ENCODE measurements around the gene SARDH.

The SARDH gene

DNA sequence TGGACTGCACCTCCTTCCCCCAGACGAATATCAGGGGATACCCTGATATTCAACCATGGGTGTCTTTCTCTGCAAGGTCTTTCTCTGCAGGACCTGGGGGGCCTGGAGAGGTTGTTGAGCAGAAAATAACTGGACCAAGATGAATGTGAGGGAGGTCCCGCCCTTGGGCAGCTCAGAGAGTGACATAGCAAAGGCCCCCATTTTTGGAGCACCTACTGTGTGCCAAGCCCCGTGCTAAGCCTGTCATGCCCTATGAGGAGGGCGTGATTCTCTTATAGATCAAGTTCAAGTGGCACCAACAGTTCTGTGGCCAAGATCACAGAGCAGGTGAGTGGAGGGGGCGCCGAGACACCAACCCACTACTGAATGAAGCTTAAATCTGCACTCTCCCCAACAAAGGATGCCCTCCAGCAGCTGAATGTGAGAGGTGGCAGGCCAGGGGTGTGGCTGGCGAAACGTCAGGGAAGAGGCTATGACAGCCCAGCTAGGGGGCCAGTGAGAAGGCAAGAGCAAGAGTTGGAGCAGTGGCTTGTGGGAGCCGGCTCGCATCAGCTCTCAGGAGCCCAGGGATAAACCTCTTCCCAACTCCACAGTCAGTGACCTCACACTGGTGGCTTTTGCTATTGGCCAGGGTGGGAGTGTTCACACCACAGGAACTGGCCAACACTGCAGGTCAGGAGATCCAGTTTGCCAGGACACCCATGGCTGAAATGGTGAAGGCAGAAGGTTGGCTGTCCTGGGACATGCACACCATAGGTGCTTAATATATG, 5.3 kb downstream of the SARDH start:
- no peak for DNase-seq

DNA sequence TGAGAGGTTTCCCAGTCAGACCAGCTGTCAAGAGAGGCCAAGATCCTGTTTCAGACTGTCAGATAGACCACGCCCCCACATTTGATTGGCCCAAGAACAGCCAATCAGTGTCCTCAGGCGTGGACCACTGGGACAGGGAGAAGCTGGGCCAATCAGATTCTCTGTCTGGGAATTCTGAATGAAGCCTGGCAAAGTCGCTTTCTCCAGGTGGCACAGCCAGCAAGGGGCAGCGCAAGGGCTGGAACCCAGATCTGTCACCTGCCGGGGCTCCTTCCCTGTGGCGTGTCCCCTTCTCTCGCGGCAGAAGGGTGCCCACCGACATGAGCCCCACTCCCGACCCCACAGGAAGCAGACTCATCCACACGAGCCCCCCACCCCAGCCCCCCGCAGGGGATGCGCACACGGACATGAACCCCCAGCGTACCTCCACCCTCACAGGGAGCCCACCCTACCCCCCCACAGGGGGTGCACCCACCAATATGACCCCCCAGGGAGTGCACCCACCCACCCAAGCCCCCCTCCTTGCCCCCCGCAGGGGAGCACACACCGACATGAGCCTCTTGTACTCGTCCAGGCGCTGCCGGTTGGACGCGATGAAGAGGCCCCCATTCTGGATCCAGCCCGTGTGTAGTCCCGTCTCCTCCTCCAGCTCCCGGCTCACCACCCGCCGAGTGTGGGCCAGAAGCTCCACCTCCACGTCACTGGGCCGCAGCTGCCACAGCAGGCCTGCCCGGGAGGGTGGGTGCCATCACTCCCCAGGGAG, 6.1 kb downstream of the SARDH start:
- peak; percentile 94 for DNase-seq

DNA sequence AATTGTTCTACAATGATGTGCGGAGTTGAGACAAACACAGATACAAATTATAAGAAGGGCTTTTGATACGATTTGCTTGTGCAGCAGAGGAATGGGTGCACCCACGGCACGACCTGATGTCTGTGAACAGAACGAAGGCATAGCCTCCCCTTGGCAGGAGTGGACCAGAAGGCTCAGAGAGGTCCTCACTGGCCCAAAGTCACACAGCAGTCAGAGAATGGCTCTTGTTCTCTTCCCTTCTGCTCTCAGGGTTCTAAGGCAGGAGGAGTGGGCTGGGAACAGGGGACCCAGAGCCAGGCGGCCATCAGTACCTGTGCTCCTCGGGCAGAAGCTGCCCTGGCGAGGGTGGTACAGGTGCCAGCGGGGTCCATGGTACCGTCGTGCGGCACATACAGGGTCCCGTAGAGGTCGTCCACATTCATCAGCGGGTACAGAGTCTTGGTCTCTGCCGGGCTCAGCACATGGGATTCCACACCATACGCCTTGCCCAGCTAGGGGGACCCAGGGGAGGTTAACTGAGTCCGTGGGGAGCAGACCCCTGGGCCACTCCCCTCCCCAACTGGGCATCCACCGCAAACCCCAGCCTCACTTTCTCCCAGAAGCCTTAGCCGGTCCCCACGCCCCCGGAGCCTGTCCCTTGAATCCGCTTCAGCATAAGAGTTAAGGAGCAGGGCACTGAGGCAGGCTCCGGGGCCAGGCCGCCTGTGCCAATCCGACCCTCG, 7.0 kb downstream of the SARDH start:
- no peak for DNase-seq

DNA sequence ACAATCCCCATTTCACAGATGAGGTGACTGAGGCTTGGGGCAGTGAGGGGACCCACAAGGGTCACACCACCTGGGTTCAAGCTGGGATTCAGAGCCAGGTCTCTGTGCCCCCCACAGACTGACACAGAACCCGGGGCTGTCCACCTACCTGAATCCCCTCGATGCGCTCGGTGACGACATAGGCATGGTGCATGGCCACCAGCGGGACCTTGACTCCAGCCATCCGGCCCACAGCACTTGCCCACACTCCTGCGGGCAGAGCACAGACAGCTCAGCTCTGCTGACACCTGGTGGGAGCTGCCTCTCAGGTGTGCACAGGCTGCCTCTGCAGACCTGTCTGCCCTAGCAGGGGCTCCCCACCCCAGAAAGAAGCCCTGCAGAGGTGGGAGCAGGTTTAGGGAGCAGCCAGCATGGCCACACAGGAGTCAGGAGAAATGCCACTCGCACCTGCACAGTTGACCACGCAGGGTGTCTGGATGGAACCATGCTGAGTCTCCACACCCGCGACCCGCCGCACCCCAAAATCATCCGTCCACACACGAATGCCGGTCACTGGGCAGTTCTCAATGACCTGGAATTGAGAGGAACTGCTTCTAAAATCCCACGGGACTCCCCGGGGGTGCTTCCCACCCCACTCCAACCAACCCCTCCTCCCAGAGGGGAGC, 8.4 kb downstream of the SARDH start:
- no peak for DNase-seq

DNA sequence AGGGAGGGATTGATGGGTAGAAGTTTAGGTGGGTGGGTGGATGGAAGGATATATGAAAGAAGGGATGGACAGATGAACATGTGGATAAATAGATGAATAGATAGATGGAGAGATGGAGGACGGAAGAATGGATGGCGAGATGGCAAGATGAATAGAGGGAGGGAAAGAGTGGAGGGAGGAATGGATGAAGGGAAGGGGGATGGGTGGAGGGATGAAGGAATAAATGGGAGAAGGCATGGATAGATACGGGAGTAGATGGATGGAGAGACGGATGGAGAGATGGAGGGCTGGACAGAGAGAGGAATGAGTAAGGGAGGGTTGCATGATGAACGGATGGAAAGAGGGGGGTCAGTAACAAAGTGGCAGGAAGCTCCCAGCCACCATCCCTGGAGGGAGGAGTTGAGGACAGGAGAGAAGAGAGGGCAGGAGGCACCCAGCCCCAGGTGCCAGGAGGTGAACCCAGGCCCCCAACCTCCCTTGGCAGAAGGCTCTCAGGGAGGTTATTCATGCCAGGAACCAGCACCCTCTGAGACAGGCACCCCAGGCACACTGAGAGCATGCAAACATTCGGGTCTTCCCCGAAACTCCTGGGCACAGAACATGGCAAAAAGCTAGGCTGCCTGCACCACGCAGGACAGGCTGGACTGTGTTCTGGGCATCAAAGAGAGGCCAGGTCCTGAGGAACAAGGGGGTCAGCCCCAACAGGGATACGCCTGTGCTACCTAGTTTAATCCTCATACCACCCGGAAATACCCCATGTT, 9.1 kb downstream of the SARDH start:
- DNase-seq, result no peak

DNA sequence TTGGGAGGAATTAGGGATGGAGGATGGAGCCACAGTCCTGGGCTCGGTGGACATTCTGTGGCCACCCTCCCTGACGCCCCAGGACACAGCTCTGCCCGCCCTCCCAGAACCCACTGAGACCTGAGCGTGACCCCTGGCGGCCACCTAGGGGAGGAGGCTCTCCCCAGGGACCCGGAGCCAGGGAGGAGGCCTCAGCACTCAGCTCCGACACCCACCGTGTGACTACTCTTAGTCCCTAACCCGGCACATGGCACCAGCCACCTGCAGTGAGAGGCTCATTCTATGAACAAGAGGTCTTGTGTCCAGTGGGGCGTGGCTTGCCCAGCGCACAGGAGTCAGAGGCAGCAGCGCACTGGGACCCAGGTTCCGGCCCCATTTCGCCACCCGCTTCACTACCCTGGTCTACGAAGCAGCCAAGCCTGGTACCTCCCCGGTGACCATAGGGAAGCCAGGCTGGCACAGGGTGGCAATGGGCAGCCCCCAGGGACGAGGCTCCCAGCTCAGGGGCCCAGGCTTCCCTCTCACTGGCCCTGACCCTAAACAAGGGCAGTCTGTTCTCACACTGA, 10.2 kb downstream of the SARDH start:
- no peak for DNase-seq

DNA sequence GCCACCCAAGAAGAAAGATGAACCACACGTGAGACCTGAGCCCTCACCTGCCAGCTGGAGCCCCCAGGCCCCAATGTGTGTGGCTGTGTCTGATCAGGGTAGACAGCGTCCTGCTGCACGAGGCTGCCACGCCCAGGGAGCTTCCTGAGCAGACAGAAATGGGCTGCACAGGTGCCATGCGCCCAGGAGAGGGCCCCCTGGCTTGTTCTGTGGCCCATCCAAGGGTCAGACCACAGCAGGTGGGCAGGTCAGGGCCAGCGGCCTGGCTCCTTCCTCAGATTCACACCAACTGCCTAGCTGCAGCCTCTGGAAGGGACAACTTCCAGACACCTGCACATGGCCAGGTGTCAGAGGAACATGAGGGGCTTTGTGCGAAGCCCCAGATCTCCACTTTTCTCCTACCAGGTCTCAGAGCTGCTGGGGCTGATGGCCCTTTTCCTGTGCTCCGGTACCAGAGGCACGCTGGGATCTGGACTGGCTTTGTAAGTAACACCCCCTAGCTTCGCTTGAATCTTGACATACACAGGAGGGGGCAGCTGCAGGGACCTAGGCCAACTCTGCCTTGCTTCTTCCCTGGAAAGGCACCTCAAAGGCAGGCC, 10.8 kb downstream of the SARDH start:
- no peak for DNase-seq

DNA sequence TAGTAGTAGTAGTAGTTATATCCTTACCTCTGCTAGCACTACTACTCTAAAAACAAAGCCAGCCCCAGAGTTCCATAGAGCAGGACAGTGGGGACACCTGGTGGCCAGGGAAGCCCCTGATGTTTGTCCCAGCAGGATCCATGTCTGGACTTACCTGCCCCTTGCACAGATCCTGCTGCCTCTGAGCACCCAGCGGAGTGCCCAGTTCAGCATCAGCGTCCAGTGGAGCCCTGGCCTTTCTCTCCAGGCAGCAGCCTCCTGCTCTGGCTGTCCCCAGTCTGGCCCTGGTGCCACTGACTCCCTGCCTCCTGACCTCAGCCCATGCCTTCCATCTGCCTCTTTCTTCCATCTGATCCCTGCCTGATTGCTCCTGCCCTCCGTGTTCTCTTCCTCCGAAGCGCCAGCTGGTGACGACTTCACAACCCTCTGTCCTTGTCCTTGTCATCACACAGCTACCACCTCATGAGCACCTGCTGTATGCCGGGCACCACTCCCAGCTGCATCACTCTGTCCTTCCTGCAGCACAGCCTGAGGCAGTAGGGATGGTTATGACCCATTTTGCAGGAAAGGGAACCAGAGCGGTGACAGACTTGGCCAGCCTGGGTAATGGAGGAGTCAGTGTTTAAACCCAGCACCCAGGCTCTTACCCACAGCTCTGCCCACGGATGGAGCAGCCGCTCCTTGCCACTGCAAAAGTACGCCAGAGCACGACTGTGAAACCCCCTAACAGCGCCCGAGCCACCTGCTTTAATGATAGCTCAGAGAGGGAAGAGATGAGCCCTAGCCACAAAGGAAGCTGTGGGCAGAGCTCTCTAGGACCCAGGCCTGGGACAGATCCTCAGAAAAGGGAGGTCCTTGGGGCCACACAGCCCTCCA, 11.5 kb downstream of the SARDH start:
- peak; percentile 69 for DNase-seq

DNA sequence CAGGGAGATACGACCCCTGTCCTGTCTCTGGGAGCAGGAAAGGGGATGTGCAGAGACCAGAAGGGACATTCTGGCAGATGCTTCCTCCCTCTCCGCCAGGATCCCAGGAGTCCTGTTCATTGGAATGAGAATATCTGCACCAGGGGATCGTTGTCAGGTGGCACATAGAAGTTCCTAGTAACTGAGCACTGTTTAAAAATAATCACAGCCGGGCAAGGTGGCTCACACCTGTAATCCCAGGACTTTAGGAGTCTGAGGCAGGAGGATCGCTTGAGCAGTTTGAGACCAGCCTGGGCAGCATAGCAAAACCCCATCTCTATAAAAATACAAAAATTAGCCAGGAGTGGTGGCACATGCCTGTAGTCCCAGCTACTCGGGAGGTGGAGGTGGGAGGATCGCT, 12.3 kb downstream of the SARDH start:
- DNase-seq, result no peak

DNA sequence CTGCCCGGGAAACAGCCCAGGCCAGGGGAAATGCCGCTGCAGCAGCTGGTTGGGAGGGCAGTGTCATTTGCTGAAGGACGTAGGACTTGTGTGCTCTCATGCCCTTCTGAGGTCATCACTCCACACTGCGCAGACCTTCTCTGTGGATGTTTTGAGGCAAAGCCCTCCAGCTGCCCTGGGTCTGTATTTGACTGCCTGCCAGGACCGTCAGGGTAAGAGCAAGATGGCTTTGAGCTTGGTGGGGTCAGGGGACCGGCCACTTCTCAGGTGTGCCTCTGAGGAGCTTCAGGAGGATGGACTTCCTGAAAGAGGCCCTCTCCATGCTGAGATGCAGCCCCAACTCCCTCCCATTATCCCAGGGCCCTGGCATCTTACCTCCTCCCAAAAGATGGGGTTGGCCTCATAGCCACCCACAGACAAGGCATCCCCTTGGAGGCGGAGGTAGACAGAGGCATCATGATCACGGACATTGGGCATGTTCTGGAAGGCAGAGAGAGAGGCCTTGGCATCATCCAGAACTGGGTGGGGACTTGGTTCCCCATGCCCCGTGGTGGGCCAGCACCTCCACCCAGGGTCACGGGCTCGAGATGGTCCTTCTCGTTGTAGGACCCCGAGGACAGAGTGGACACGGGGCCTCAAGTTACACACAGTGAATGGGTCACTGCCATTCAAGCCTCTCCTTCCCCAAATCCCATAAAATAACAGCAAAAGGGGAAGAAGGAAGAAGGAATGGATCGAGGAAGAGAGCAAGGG, 19.4 kb downstream of the SARDH start:
- DNase-seq, result no peak

DNA sequence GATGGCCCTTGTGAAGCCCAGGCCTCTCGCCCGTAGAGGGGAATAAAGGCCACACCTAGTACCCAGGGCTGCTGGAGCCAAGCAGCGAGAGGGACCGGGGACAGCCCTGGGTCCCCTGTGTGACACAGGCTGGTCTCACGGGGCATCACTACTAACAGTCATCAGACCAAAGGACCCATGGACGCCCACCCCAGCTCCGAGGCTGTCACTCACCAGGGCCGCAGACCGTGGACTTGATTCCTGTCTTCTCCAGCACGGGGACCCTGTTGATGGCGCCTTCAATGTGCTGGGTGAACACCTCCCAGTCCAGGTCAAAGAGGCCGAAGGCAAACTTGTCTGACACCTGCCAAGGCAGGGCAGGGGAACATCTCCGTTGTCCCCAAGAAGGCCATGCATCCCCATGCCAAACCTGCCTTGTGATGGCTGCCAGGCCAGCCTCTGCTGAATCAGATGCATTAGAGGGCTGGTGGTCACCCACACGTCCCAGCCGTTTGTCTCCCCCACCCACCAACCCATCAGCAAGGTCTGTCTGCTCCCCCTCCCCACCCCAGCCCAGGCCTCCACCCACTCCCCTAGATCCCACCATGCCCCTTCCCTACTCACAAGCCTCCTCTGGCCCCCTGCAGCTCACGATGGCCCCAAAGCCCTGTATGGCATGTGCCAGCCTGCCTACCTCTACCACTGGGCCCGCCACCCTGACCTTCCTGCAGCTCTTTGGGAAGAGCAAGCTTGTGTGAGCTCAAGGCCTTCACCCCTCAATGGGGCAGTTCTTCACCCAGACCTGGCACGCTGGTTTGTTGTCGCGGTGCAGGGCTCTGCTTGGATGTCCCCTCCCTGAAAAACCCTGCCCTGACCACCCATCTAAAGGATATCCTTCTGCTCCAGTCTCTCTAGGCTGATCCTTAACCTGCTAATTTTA, 20.8 kb downstream of the SARDH start:
- DNase-seq, result no peak

DNA sequence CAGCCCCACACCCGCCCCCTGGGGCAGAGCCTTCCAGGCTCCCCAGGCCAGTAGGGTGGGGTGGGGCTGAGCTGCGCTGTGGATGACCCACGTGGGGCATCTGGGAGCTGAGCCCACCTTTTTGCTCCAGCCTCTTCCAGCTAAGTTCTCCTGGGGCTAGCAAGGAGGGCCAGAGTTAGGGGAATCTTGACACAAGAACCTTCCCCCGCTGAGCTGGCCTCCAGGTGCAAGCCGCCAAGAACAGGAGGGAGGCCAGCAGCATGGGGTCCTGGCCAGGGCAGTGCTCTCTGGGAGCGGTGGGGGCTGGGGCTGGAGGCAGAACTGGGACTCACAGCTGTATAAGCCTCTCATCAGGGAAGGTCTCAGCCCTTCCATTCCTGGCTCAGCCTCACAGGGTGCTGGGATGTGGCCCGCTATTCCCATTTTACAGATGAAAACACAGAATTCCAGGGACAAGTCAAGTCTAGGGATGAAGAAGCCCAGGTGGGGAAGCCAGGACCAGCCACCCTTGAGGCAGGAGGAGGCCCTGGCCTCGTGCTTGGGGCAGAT, 21.5 kb downstream of the SARDH start:
- no peak for DNase-seq

DNA sequence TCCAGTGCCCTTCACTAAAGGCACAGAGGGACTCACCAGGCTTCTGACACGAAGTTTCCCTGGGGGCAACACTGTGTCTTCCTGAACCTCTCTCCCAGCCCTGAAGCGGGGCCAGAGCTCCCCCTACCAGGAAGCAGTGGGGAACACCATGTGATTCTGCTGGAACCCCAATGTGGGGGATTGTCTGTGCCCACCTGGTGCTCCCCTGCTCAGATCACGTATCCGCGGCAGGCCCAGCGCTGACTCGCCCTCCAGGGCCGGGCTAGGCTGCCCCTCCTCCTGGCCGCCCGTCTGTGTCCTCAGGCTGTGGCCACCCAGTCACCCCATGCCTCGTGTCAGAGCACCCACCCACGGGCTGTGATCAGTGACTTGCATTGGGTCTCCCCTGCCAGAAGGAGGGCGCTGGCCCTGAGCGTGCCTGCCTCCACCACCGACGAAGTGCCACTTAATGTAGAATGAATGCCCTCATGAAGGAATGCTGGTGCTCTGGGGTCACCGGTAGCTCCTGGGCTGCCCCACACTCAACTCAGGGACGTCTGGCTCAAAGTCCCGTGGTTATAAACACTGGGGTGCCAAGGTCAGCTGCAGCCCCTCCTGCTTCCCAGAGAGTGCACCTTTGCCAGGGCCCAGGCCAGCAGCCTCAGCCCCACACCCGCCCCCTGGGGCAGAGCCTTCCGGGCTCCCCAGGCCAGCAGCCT, 22.1 kb downstream of the SARDH start:
- no peak for DNase-seq

DNA sequence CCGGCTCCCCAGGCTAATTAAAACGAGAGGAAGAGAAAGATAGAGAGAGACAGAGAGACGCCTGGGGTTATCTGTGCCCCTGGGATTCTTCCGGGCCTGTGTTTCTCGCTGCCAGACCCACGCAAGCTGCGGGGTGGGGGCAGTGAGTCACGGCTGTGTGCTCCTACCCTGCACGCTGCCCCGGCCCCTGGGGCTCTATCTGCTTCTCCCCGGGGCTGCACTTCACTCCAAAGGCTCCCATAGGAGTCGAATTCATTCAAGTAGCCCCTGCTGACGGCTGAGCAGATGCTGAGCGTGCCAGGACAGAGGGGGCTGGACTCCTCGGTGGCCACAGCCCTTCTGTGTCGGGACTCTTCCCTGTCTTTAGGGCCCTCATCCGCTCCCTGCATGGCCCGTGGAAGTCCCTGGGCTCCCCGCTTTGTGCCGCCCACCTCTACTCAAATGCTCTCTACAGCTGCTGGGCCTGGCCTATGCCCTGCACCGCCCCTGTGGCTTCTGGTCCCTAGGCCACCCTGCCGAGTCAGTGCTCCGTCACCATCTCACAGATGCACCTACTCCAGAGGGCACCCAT, 22.8 kb downstream of the SARDH start:
- no peak for DNase-seq

DNA sequence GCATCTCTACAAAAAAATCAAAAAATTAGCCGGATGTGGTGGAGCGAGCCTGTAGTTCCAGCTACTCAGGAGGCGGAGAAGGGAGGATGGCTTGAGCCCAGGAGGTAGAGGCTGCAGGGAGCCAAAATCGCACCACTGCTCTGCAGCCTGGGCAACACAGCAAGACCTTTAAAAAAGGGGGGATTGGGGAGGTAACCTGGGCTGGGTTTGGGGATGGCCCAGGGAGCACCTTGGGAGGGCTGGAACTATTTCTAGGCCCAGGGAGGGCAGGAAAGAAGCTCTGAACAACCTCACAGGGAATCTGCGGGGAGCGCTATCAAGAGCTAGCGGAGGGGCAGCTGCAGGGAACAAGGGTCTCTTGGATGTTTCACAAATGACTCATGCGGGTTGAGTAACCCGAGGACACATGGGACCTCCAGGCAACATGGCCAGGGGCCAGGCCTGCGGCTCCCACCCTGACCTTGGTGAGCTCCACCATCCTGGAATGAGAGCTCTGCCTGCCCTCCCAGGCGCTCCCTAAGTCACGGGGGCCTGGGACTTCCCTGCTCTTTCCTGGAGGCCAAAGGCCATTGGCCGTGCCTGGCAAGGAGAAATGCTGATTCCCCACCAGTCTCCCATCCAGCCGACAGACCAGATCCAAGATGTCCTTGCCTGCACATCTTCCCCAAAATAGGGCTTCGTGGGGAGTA, 23.4 kb downstream of the SARDH start:
- DNase-seq, result no peak

DNA sequence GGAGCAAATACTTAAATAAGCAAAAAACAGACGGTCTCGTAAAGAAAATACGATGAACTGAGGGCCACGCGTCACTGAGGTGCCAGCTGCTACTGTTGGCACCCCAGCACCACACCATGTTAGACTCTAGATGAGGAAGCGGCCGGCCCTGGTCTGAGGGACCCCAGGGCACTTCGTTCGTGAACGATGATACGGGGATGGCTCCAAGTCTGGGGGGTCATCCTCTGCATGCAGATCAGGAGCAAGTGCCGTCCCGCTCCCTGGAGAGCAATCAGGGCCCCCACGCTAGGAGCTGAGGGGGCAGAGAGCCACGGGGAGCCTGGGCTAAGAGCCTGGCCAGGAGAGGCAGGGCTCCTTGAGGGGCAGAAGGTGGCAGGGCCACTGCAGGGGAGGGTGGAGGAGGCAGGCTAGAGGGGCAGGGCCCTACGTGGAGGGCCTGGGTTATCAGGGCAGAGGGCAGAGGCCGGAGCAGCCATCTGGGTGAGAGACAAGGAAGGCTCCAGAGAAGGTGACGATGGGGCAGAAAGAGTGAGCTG, 24.1 kb downstream of the SARDH start:
- no peak for DNase-seq
